Measurements from ENCODE around the gene NFE2L2.

Gene NFE2L2

DNA sequence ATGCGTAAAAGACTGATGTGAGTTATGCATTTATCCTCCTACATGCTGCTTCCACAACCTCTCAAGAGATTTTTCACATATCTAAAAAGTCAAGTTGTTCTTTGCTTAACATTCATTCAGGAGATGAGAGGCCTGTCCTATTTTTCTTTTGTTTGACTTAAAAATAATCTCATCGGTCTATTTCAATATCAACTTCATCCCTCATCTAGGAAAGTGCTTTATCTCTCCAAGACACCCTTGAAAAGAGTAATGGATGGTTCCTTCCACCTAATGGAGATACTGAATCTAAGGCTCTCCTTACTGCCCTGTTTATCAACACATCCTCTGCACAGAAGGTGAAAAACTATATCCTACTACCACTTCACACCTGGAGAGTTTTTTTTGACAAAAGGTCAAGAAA is 2.4 kb downstream of the NFE2L2 start:
- TF ChIP-seq, protein P1, sequence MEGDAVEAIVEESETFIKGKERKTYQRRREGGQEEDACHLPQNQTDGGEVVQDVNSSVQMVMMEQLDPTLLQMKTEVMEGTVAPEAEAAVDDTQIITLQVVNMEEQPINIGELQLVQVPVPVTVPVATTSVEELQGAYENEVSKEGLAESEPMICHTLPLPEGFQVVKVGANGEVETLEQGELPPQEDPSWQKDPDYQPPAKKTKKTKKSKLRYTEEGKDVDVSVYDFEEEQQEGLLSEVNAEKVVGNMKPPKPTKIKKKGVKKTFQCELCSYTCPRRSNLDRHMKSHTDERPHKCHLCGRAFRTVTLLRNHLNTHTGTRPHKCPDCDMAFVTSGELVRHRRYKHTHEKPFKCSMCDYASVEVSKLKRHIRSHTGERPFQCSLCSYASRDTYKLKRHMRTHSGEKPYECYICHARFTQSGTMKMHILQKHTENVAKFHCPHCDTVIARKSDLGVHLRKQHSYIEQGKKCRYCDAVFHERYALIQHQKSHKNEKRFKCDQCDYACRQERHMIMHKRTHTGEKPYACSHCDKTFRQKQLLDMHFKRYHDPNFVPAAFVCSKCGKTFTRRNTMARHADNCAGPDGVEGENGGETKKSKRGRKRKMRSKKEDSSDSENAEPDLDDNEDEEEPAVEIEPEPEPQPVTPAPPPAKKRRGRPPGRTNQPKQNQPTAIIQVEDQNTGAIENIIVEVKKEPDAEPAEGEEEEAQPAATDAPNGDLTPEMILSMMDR (IDR thresholded peaks at IDR 0.05; ENCODE audit: low read depth, low read length): no peak
- DNase-seq (ENCODE audit: extremely low read depth, low read depth): no peak

DNA sequence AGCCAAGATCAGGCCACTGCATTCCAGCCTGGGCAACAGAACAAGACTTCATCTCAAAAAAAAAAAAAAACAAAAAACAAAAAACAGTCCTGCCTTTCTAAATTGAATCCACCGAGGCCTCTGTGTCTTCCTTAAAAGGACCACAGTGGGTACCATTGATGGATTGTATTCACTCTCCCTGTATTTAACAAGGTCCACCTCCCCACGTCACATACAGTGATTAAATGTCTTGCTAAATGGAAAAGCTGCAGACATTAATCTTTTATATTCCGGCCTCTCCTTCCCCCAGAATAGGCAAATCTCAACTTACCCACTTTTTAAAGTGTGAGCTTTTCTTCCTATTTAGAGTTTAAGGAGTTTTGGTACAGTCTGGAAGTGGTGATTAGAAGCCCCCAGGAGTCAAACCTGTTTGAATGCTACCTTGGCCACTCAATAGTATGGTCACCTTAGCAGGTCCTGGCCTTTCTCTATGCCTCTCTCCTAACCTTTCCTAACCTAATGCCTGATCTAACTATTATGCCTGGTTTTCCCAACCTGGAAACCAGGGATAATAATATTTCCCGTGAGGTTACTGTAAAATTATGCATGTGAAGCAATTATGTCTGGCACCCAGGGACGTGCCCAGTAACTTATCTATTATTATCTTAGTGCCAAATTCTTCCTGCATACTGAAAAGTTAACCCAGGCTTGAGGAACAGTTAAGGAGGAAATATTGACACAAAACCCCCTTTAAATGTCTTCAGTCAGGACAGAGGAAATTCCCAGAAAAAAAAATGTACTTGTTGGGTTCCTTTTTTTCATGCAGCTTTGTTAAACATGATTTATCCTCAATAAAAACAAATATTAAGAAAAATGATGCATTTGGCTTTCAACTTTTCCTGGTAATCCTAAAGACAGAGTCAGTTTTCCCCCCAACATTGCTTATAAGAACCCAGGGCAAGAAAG is 3.1 kb downstream of the NFE2L2 start:
- no peak for DNase-seq (ENCODE audit: extremely low read depth, low read depth)
- TF ChIP-seq, protein P1 (IDR thresholded peaks at IDR 0.05; ENCODE audit: low read depth, low read length): no peak

DNA sequence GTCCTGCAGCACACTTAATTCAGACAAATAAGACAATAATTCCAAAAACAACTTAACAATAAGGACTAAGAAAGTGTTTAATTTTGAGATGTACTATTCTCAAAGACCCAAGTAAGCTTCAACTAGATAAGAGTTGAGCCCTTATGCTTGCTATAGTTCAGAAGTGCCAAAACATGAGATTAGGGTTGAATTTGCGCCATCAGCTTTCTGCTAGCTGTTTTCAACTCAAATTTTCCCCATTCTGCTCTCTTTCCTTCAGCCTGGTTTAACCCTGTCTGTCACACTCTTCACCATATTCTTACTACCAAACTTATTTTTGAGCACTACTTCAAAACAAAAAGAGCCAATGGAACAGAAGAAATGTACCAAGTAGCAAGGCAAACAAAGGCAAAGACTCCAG is 4.1 kb downstream of the NFE2L2 start:
- DNase-seq (ENCODE audit: extremely low read depth, low read depth): no peak
- TF ChIP-seq, protein P1 (IDR thresholded peaks at IDR 0.05; ENCODE audit: low read depth, low read length): no peak

DNA sequence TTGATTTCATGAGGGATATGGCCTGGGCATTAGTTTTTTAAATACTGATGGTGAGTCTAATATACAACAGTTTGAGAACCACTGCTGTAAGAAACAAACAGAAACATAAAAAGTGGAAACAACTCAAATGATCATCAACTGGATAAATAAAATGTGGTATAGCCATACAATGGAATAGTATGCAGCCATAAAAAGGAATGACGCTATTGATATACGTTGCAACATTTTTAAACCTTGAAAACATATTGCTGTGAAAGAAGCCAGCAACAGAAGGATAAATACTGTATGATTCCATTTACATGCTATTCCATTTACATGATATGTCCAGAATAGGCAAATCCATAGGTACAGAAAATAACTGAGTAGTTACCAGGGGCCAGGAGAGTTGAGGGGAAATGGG is 6.5 kb downstream of the NFE2L2 start:
- no peak for DNase-seq (ENCODE audit: extremely low read depth, low read depth)
- TF ChIP-seq, protein P1 (IDR thresholded peaks at IDR 0.05; ENCODE audit: low read depth, low read length): no peak

DNA sequence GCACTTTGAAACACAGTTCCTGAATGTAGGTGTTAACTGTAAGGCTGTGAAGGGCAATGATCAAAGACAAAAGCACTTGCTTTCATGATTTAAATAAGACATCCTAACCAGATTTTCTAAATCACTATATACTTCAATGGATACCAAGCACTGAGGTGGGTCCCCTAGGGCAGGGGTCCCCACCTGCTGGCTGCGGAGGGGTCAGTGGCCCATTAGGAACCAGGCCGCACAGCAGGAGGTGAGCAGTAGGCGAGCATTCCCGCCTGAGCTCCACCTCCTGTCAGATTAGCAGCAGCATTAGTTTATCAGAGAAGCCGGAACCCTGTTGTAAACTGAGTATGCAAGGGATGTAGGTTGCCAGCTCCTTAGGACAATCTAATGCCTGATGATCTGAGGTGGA is 7.1 kb downstream of the NFE2L2 start:
- TF ChIP-seq, protein P1 (IDR thresholded peaks at IDR 0.05; ENCODE audit: low read depth, low read length): no peak
- DNase-seq (ENCODE audit: extremely low read depth, low read depth): no peak

DNA sequence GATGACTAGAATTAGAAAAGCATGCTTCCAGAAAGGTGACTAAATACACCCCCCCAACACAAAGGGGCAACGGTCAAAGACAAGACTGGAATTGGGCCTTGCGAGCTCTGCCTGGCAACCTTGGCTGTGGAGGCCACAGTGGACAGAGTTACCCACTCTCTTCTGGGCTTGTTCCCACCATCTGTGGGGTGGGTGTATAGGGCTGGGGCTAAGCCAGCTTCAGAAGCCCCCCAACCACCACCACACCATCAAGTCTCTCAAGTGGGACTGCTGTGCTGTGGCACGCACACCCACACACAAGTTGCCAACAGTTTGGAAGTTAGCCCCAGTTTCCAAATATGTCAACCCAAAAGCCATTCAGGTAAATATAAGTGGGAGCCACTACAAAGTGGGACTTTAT is 7.8 kb downstream of the NFE2L2 start:
- TF ChIP-seq, protein P1 (IDR thresholded peaks at IDR 0.05; ENCODE audit: low read depth, low read length): no peak
- DNase-seq (ENCODE audit: extremely low read depth, low read depth): no peak

DNA sequence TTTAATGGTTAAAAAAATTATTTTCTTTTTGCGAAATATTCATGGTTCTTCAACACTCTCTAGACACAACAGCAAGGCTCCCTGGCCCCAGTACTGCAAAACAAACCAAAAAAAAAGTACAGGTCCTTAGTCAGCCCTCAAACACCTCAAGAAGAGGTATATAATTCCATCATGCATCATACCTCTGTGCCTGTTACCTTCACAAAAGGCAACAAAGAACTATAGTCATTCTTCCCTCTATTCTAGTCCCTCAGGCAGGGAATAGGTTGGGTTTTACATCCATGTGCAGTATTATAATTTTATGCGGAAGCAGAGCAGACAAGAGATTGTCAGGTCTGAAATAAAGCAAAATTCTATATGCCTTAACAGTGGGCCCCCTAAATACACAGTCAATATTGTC is 8.5 kb downstream of the NFE2L2 start:
- TF ChIP-seq, protein P1 (IDR thresholded peaks at IDR 0.05; ENCODE audit: low read depth, low read length): no peak

More for the DNA sequence above, 8.5 kb downstream of the NFE2L2 start:
- no peak for DNase-seq (ENCODE audit: extremely low read depth, low read depth)

Measured in AG09319 (cell line).